Measurements from ENCODE around the gene LRRK1. TPM values are rescaled to one million over a fixed set of nuclear protein-coding genes. Genes with fewer than 3 reads are reported as not detected.

Gene LRRK1
- total and polyA plus RNA-seq, 11 donors = 1.3 to 12.7 (median 2.1) TPM

GRCh38 chr15:101118615-101119014 is 199.5 kb downstream of the LRRK1 start:
- H3K27ac ChIP-seq = no peak overlapping the region
- H3K4me3 ChIP-seq = no peak overlapping the region
- no peak for ATAC-seq
- H3K9me3 ChIP-seq = no peaks in the 10 kb centered on the region
- no peak for DNase-seq
- no peaks in the 10 kb centered on the region for H3K27me3 ChIP-seq
- peaks cover 0 to 45% (median 20%) of the 10 kb centered on the region in 12 donors for H3K4me1 ChIP-seq
- no peaks in the 10 kb centered on the region for H3K36me3 ChIP-seq
- WGBS, 4 donors = 89 to 97% (median 95%) methylated on average over 8 to 10 of the region's 10 CpGs
- intact Hi-C loops (cut with DNase I) = no loop called here
- TF ChIP-seq CTCF (IDR thresholded peaks at IDR 0.05) (no peak), POLR2A (IDR thresholded peaks at IDR 0.05) (no peak)

GRCh38 chr15:101119181-101119580 is 200.0 kb downstream of the LRRK1 start:
- Histone ChIP-seq H3K36me3 (no peaks in the 10 kb centered on the region), H3K27me3 (no peaks in the 10 kb centered on the region), H3K4me1 (peaks cover 0 to 51% (median 20%) of the 10 kb centered on the region in 12 donors), H3K9me3 (no peaks in the 10 kb centered on the region), H3K27ac (no peak overlapping the region), H3K4me3 (no peak overlapping the region)
- ATAC-seq (no peak), DNase-seq (no peak)
- intact Hi-C loops (cut with DNase I) = no loop called here
- WGBS, 4 donors = 94 to 96% (median 95%) methylated on average over 2 of the region's 2 CpGs
- no peak for TF ChIP-seq POLR2A (IDR thresholded peaks at IDR 0.05)

Other genes with a start within 250 kb of the LRRK1 start
- gene ALDH1A3, start 39.5 kb upstream of the LRRK1 start, total RNA-seq = 10 to 100 TPM in 2 of 9 donors, 1 to 10 TPM in 6, under 1 TPM in 1; 0.82 to 37.1 (median 4.7) TPM
- 1 to 10 TPM in 1 of 2 donors, under 1 TPM in 1; 0.91 to 6.3 TPM for gene ALDH1A3, start 39.5 kb upstream of the LRRK1 start, polyA plus RNA-seq